SK-N-SH (cell line): ENCODE measurements around the gene CDH18. TPM values are rescaled to one million over a fixed set of nuclear protein-coding genes. Genes with fewer than 3 reads are reported as not detected.

Experiments
- CTCF ChIA-PET: fragments of 300-600, 350-600 bp; formaldehyde crosslinking; extraction: SDS; loops from one replicate; lab custom pipeline; 2021; lab: Yijun Ruan, JAX
- POLR2A ChIA-PET: fragments of 350-600 bp; sonication (Branson Sonifier 250); formaldehyde crosslinking; extraction: SDS; loops from one replicate; lab custom pipeline; 2020; ENCODE audit warnings: antibody characterized with exemption, inconsistent platforms; lab: Yijun Ruan, JAX
- DNase-seq: peaks from one replicate; pipeline ENCODE4 v3.0.0; 2012
- H2AFZ ChIP-seq: fragments of 200-600 bp; sonication (generic); 2 replicates; pipeline ENCODE4 v1.8.1; 2016; ENCODE audit warnings: antibody characterized with exemption, mild to moderate bottlenecking, low read depth
- H3F3A ChIP-seq: fragments of 200-600 bp; sonication (generic); replicated peaks from 2 replicates; pipeline ENCODE3; 2016; ENCODE audit warnings: antibody characterized with exemption, mild to moderate bottlenecking; ENCODE audit not compliant: insufficient read depth
- H3K27ac ChIP-seq, 2 experiments: fragments of 200-500 bp in 1 of 2; fragments of 200-600 bp in 1 of 2; sonication (Bioruptor generic) in 1 of 2; sonication (generic), shearing (Covaris generic) in 1 of 2; 2 replicates each; pipeline versions ENCODE4 v1.5.1 to v1.6.1; 2014 to 2016; ENCODE audit warnings: low read depth in 2 of 2, inconsistent platforms in 1 of 2, low read length in 1 of 2, mild to moderate bottlenecking in 1 of 2, mixed read lengths in 1 of 2
- H3K27me3 ChIP-seq: fragments of 200-600 bp; sonication (generic), shearing (Covaris generic); 2 replicates; pipeline ENCODE4 v1.6.1; 2016; ENCODE audit warnings: mixed run types; ENCODE audit not compliant: insufficient read depth
- H3K36me3 ChIP-seq, 2 experiments: fragments of 200-500 bp in 1 of 2; fragments of 200-600 bp in 1 of 2; sonication (Bioruptor generic) in 1 of 2; sonication (generic) in 1 of 2; replicated peaks in 1 of 2; 2 replicates each; pipeline versions ENCODE3 to v1.5.1; 2014 to 2016; ENCODE audit warnings: low read length in 1 of 2, mild to moderate bottlenecking in 1 of 2; ENCODE audit not compliant: insufficient read depth in 2 of 2, control insufficient read depth in 1 of 2
- H3K4me1 ChIP-seq, 2 experiments: fragments of 200-500 bp in 1 of 2; fragments of 200-600 bp in 1 of 2; sonication (Bioruptor generic) in 1 of 2; sonication (generic), shearing (Covaris generic) in 1 of 2; 2 replicates each; pipeline versions ENCODE4 v1.5.1 to v1.6.1; 2014 to 2016; ENCODE audit warnings: low read depth in 1 of 2, low read length in 1 of 2, mixed run types in 1 of 2; ENCODE audit not compliant: insufficient read depth in 2 of 2, control insufficient read depth in 1 of 2
- H3K4me2 ChIP-seq: fragments of 200-600 bp; sonication (generic), shearing (Covaris generic); 2 replicates; pipeline ENCODE4 v1.6.1; 2017; ENCODE audit warnings: mixed run types
- H3K4me3 ChIP-seq, 2 experiments: fragments of 200-500 bp in 1 of 2; fragments of 200-600 bp in 1 of 2; sonication (Bioruptor generic) in 1 of 2; sonication (generic), shearing (Covaris generic) in 1 of 2; 2 replicates each; pipeline versions ENCODE4 v1.5.1 to v1.8.1; 2014 to 2016; ENCODE audit warnings: low read depth in 2 of 2, inconsistent platforms in 1 of 2, low read length in 1 of 2, mild to moderate bottlenecking in 1 of 2, mixed read lengths in 1 of 2, moderate library complexity in 1 of 2
- H3K79me2 ChIP-seq: fragments of 200-600 bp; sonication (generic); 2 replicates; pipeline ENCODE4 v1.8.1; 2017; ENCODE audit warnings: mild to moderate bottlenecking; ENCODE audit not compliant: insufficient read depth
- H3K9ac ChIP-seq: fragments of 200-600 bp; sonication (generic); 2 replicates; pipeline ENCODE4 v1.6.1; 2017; ENCODE audit warnings: mixed run types
- H3K9me2 ChIP-seq: fragments of 200-600 bp; sonication (generic); 2 replicates; pipeline ENCODE4 v1.6.1; 2017; ENCODE audit warnings: mixed run types
- H3K9me3 ChIP-seq: fragments of 200-600 bp; sonication (generic); 2 replicates; pipeline ENCODE4 v1.6.1; 2017; ENCODE audit warnings: mixed run types, mild to moderate bottlenecking, moderate library complexity
- H4K20me1 ChIP-seq: fragments of 200-600 bp; sonication (generic); 2 replicates; pipeline ENCODE4 v1.6.1; 2017; ENCODE audit warnings: mild to moderate bottlenecking, mixed run types; ENCODE audit not compliant: insufficient read depth
- EP300 ChIP-seq, 2 experiments: IDR thresholded peaks; 2 replicates each; pipeline versions ENCODE4 v1.4.0 to v1.6.1; 2012; ENCODE audit warnings: borderline replicate concordance in 1 of 2, low read depth in 1 of 2, low read length in 1 of 2
- FOXJ3 ChIP-seq: sonication (generic); formaldehyde crosslinking; IDR thresholded peaks from 2 replicates; pipeline ENCODE4 v1.5.1; 2020; ENCODE audit warnings: mild to moderate bottlenecking, missing genetic modification reagents
- GABPA ChIP-seq: IDR thresholded peaks from 2 replicates; pipeline ENCODE4 v1.4.0; 2012; ENCODE audit warnings: low read depth, mild to moderate bottlenecking
- JUND ChIP-seq: IDR thresholded peaks from 2 replicates; pipeline ENCODE4 v1.4.0; 2012
- MXI1 ChIP-seq: IDR thresholded peaks from 2 replicates; pipeline ENCODE4 v1.6.1; 2012; ENCODE audit warnings: mild to moderate bottlenecking, low read depth, low read length, improper control_type of control experiment
- NFIC ChIP-seq: IDR thresholded peaks from 2 replicates; pipeline ENCODE4 v1.4.0; 2012; ENCODE audit warnings: borderline replicate concordance
- NRF1 ChIP-seq: IDR thresholded peaks from 2 replicates; pipeline ENCODE4 v1.6.1; 2012; ENCODE audit warnings: low read depth, mild to moderate bottlenecking, low read length
- RAD21 ChIP-seq: IDR thresholded peaks from 2 replicates; pipeline ENCODE4 v1.6.1; 2012; ENCODE audit warnings: mild to moderate bottlenecking, low read length
- RXRA ChIP-seq: IDR thresholded peaks from 2 replicates; pipeline ENCODE4 v1.4.0; 2012; ENCODE audit warnings: low read depth, mild to moderate bottlenecking, borderline replicate concordance
- SIN3A ChIP-seq: IDR thresholded peaks from 2 replicates; pipeline ENCODE4 v1.6.1; 2012; ENCODE audit warnings: low read depth, mild to moderate bottlenecking, low read length, moderate library complexity, borderline replicate concordance
- TCF12 ChIP-seq: IDR thresholded peaks from 2 replicates; pipeline ENCODE4 v1.4.0; 2012
- WGBS: methylation state at CpG from one replicate; pipeline ENCODE4 v1.1.6; 2017; ENCODE audit warnings: low lambda C conversion rate; 5-methylcytosine and 5-hydroxymethylcytosine counted together
- polyA plus RNA-seq, 3 experiments: library from polyadenylated mRNA; depleted of rRNA; stranded (reverse); fragments of >200 nt; gene quantifications; 2 replicates each; pipeline ENCODE4 v1.2.3, GENCODE V29; 2012
- TF ChIP-seq, protein P1 (sequence below): fragments of 150-350 bp; IDR thresholded peaks from 2 replicates; pipeline ENCODE4 v1.6.1; 2016; ENCODE audit warnings: mild to moderate bottlenecking, low read depth, low read length
- TF ChIP-seq, protein P2 (sequence below): fragments of 200-600 bp; sonication (generic); IDR thresholded peaks from 2 replicates; pipeline ENCODE4 v1.6.1; 2017; ENCODE audit warnings: antibody characterized with exemption, mild to moderate bottlenecking, moderate library complexity
- TF ChIP-seq, protein P3 (sequence below): IDR thresholded peaks from 2 replicates; pipeline ENCODE4 v1.6.1; 2012; ENCODE audit warnings: mild to moderate bottlenecking, low read depth, low read length, moderate library complexity

CDH18 gene
- polyA plus RNA-seq, 1 of the 3 experiments (the other 2 are of a cell fraction): 6.0 TPM

DNA sequence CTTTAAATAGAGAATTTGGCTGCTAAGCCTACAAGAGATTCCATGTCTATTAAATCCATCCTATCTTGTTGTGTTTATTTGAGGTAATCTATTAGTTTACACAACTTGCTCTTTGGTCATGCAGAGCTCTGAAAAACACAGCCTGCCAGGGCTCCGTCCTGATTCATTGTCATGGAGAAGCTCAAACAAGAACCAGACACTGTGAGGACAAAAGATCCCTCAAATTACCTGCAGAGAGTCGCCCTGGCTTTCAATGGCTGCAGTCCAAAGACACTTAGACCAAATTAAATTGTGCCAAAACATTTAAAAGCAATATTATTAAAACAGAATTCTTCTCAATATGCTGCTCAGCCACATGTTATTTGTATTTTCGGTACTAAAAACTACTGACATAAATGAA, 60.1 kb downstream of the CDH18 start (continued):
- no peak for TF ChIP-seq SIN3A
- no peak for TF ChIP-seq RXRA
- no peak for TF ChIP-seq FOXJ3 (CRISPR knock-in tag)
- TF ChIP-seq, protein P1, sequence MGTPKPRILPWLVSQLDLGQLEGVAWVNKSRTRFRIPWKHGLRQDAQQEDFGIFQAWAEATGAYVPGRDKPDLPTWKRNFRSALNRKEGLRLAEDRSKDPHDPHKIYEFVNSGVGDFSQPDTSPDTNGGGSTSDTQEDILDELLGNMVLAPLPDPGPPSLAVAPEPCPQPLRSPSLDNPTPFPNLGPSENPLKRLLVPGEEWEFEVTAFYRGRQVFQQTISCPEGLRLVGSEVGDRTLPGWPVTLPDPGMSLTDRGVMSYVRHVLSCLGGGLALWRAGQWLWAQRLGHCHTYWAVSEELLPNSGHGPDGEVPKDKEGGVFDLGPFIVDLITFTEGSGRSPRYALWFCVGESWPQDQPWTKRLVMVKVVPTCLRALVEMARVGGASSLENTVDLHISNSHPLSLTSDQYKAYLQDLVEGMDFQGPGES: no peak
- TF ChIP-seq RAD21: no peak
- peak; percentile 55 for TF ChIP-seq NFIC
- peak; percentile 82 for TF ChIP-seq TCF12

DNA sequence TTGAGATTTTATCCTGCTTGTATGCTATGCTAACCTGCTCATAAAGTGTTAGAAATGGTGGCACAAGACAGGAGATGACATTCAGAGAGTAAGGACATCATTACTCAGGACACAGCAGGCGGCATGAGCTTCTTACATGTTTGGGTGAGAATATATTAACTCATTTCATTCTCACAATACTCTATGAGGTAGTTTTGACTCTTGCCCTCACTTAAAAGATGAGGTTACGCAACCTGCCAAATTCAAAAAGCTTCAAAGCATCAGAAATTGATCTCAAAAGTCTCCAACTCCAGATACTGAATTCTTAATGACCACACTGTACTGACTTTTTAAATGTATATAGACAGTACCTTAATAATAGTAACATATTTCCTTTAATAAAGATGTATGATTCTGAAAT, 60.8 kb downstream of the CDH18 start:
- Histone ChIP-seq H3K9me3 (no peaks in the 10 kb centered on the region), H3K79me2 (no peaks in the 10 kb centered on the region), H3F3A (peaks cover 14% of the 10 kb centered on the region), H4K20me1 (no peaks in the 10 kb centered on the region), H3K36me3 (no peaks in the 10 kb centered on the region), H2AFZ (no peak overlapping the region), H3K27me3 (no peaks in the 10 kb centered on the region), H3K27ac (peak overlapping the region in 1 of 2 experiments; percentile 78; a peak in 1 of 4 replicates), H3K9me2 (no peaks in the 10 kb centered on the region), H3K4me3 (no peak overlapping the region), H3K4me1 (peaks cover 3 to 8% of the 10 kb centered on the region in 2 experiments; a peak in 3 of 4 replicates), H3K9ac (no peak overlapping the region), H3K4me2 (no peak overlapping the region)
- WGBS: 48% methylated on average over 2 of the region's 2 CpGs
- DNase-seq: no peak
- CTCF ChIA-PET: no interaction called here
- TF ChIP-seq MXI1 (no peak), JUND (no peak), GABPA (no peak), EP300 (IDR thresholded peaks at IDR 0.05; ENCODE audit: borderline replicate concordance in 1 of 2, low read depth in 1 of 2, low read length in 1 of 2) (no peak), RXRA (no peak), NRF1 (no peak)
- TF ChIP-seq, protein P2, sequence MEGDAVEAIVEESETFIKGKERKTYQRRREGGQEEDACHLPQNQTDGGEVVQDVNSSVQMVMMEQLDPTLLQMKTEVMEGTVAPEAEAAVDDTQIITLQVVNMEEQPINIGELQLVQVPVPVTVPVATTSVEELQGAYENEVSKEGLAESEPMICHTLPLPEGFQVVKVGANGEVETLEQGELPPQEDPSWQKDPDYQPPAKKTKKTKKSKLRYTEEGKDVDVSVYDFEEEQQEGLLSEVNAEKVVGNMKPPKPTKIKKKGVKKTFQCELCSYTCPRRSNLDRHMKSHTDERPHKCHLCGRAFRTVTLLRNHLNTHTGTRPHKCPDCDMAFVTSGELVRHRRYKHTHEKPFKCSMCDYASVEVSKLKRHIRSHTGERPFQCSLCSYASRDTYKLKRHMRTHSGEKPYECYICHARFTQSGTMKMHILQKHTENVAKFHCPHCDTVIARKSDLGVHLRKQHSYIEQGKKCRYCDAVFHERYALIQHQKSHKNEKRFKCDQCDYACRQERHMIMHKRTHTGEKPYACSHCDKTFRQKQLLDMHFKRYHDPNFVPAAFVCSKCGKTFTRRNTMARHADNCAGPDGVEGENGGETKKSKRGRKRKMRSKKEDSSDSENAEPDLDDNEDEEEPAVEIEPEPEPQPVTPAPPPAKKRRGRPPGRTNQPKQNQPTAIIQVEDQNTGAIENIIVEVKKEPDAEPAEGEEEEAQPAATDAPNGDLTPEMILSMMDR: no peak
- TF ChIP-seq, protein P3, sequence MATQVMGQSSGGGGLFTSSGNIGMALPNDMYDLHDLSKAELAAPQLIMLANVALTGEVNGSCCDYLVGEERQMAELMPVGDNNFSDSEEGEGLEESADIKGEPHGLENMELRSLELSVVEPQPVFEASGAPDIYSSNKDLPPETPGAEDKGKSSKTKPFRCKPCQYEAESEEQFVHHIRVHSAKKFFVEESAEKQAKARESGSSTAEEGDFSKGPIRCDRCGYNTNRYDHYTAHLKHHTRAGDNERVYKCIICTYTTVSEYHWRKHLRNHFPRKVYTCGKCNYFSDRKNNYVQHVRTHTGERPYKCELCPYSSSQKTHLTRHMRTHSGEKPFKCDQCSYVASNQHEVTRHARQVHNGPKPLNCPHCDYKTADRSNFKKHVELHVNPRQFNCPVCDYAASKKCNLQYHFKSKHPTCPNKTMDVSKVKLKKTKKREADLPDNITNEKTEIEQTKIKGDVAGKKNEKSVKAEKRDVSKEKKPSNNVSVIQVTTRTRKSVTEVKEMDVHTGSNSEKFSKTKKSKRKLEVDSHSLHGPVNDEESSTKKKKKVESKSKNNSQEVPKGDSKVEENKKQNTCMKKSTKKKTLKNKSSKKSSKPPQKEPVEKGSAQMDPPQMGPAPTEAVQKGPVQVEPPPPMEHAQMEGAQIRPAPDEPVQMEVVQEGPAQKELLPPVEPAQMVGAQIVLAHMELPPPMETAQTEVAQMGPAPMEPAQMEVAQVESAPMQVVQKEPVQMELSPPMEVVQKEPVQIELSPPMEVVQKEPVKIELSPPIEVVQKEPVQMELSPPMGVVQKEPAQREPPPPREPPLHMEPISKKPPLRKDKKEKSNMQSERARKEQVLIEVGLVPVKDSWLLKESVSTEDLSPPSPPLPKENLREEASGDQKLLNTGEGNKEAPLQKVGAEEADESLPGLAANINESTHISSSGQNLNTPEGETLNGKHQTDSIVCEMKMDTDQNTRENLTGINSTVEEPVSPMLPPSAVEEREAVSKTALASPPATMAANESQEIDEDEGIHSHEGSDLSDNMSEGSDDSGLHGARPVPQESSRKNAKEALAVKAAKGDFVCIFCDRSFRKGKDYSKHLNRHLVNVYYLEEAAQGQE: no peak
- POLR2A ChIA-PET: no interaction called here
